GM12891 (cell line): Measurements from ENCODE around the gene GTF2H2C.

ENCODE experiments used
- POLR2A ChIP-seq: IDR thresholded peaks from 2 replicates; pipeline ENCODE4 v1.6.1; 2011; ENCODE audit warnings: low read depth, low read length, control low read depth
- POLR2AphosphoS5 ChIP-seq: IDR thresholded peaks from 2 replicates; pipeline ENCODE4 v1.6.1; 2011; ENCODE audit warnings: low read depth, low read length, control low read depth
- POU2F2 ChIP-seq: IDR thresholded peaks from 2 replicates; pipeline ENCODE4 v1.6.1; 2011; ENCODE audit warnings: low read depth, mild to moderate bottlenecking, control low read depth, low read length, moderate library complexity
- SPI1 ChIP-seq: IDR thresholded peaks from 2 replicates; pipeline ENCODE4 v1.6.1; 2011; ENCODE audit warnings: low read depth, low read length, control low read depth
- TAF1 ChIP-seq: IDR thresholded peaks from 2 replicates; pipeline ENCODE4 v1.6.1; 2011; ENCODE audit warnings: low read depth, low read length, control low read depth

DNA sequence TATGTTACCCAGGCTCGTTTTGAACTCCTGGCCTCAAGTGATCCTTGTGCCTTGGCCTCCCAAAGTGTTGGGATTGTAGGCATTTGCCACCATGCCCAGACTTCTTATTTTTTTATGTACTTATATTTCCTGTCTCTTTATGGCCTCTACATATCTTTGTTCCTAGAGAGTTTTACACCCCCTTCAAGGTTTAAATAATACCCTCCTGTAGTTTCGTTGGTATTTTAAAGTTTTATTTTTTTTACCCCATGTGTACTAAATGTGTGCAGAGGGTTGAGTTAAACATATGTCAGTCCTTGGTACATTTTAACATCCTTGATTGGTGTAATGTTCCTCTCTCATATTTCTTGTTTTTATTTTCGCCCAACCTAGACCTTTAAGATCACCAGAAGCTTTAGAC, 38.0 kb upstream of the GTF2H2C start:
- TF ChIP-seq POLR2A (no peak), SPI1 (no peak), POLR2AphosphoS5 (no peak), TAF1 (no peak), POU2F2 (no peak)
